Central memory CD8-positive, alpha-beta T cell (primary cell): ENCODE measurements around the gene OR5A2.
"Not testable (repeated sequence)": the region's sequence is repeated elsewhere in the genome, so short reads cannot be mapped to it uniquely, and the experiment has no call there.

Experiments
- ATAC-seq: fragments of 150-1000 bp; cut with Tn5 transposase; replicated peaks from 2 replicates; pipeline ENCODE4 v1.10.0; 2022; ENCODE audit warnings: mild to moderate bottlenecking, moderate FRiP score, moderate number of reproducible peaks; ENCODE audit not compliant: poor library complexity, severe bottlenecking; ENCODE audit errors: extremely low read depth
- DNase-seq, 2 donors: peaks; one replicate each; pipeline ENCODE4 v3.0.0; 2021; ENCODE audit warnings: low spot score in 2 of 2
- H3K27ac Mint-ChIP-seq: one replicate; pipeline ENCODE4 v1.8.0; 2022; ENCODE audit warnings: low read depth, mild to moderate bottlenecking, moderate library complexity, mixed read lengths
- H3K27me3 Mint-ChIP-seq: one replicate; pipeline ENCODE4 v1.8.0; 2022; ENCODE audit warnings: mixed read lengths
- H3K36me3 Mint-ChIP-seq: one replicate; pipeline ENCODE4 v1.8.0; 2022; ENCODE audit warnings: mild to moderate bottlenecking, moderate library complexity, mixed read lengths; ENCODE audit not compliant: insufficient read depth
- H3K4me1 Mint-ChIP-seq: one replicate; pipeline ENCODE4 v1.8.0; 2022; ENCODE audit warnings: mixed read lengths
- H3K4me3 Mint-ChIP-seq: one replicate; pipeline ENCODE4 v1.8.0; 2022; ENCODE audit warnings: mild to moderate bottlenecking, moderate library complexity, mixed read lengths
- H3K9me3 Mint-ChIP-seq: one replicate; pipeline ENCODE4 v1.8.0; 2022; ENCODE audit warnings: mixed read lengths

The OR5A2 gene

GRCh38 chr11:59426361-59427067 lies at the start of gene OR5A2:
Gene OR5A2, minus strand, starts transcription at chr11:59426413. Its CDS starts 3,460 bp downstream, at chr11:59422953.
- Mint-ChIP-seq H3K27me3 (peaks cover 37% of the 10 kb centered on the region), H3K27ac (no peak within 1 kb of the TSS), H3K4me3 (no peak within 1 kb of the TSS), H3K36me3 (no peaks in the 10 kb centered on the region), H3K4me1 (no peaks in the 10 kb centered on the region), H3K9me3 (no peaks in the 10 kb centered on the region)
- ATAC-seq (no peak), DNase-seq (no peak)

- H3K27ac Mint-ChIP-seq = no peak overlapping the region
- ATAC-seq (no peak), DNase-seq (no peak)
- H3K4me3 Mint-ChIP-seq = no peak overlapping the region
- H3K9me3 Mint-ChIP-seq = no peaks in the 10 kb centered on the region
- H3K27me3 Mint-ChIP-seq = peaks cover 70% of the 10 kb centered on the region
- H3K4me1 Mint-ChIP-seq = no peaks in the 10 kb centered on the region
- no peaks in the 10 kb centered on the region for H3K36me3 Mint-ChIP-seq
Observed at GRCh38 chr11:59475176-59475575, 49.0 kb upstream of the OR5A2 start.

GRCh38 chr11:59473015-59473414 lies 46.8 kb upstream of the OR5A2 start, which contains the start of gene OR4D10:
Gene OR4D10, plus strand, starts transcription at chr11:59473315. Its CDS starts 4,115 bp downstream, at chr11:59477430.
- no peak for ATAC-seq
- H3K4me1 Mint-ChIP-seq = no peaks in the 10 kb centered on the region
- no peaks in the 10 kb centered on the region for H3K9me3 Mint-ChIP-seq
- H3K4me3 Mint-ChIP-seq = no peak within 1 kb of the TSS
- no peaks in the 10 kb centered on the region for H3K36me3 Mint-ChIP-seq
- DNase-seq = no peak
- no peak within 1 kb of the TSS for H3K27ac Mint-ChIP-seq
- peaks cover 71% of the 10 kb centered on the region for H3K27me3 Mint-ChIP-seq

- Mint-ChIP-seq H3K27me3 (peaks cover 65% of the 10 kb centered on the region), H3K36me3 (no peaks in the 10 kb centered on the region), H3K4me3 (no peak overlapping the region), H3K27ac (no peak overlapping the region), H3K4me1 (no peaks in the 10 kb centered on the region), H3K9me3 (no peaks in the 10 kb centered on the region)
- no peak for ATAC-seq
- DNase-seq = no peak
Observed at GRCh38 chr11:59463190-59463641, 37.0 kb upstream of the OR5A2 start.

- no peaks in the 10 kb centered on the region for H3K9me3 Mint-ChIP-seq
- H3K27me3 Mint-ChIP-seq = peaks cover 75% of the 10 kb centered on the region
- DNase-seq (no peak), ATAC-seq (no peak)
- H3K4me3 Mint-ChIP-seq = no peak overlapping the region
- no peaks in the 10 kb centered on the region for H3K36me3 Mint-ChIP-seq
- no peaks in the 10 kb centered on the region for H3K4me1 Mint-ChIP-seq
- H3K27ac Mint-ChIP-seq = no peak overlapping the region
Observed at GRCh38 chr11:59459916-59460315, 33.7 kb upstream of the OR5A2 start.

- ATAC-seq (no peak), DNase-seq (no peak)
- no peak within 1 kb of the TSS for H3K4me3 Mint-ChIP-seq
- H3K27me3 Mint-ChIP-seq = peaks cover 67% of the 10 kb centered on the region
- H3K27ac Mint-ChIP-seq = no peak within 1 kb of the TSS
- no peaks in the 10 kb centered on the region for H3K4me1 Mint-ChIP-seq
- no peaks in the 10 kb centered on the region for H3K36me3 Mint-ChIP-seq
- no peaks in the 10 kb centered on the region for H3K9me3 Mint-ChIP-seq
Observed at GRCh38 chr11:59456661-59457060, 30.4 kb upstream of the OR5A2 start, which contains the start of gene OR4D6. Gene OR4D6, plus strand, starts transcription at chr11:59456961. Its CDS starts 0 bp downstream, at chr11:59456961.

- H3K4me1 Mint-ChIP-seq = no peaks in the 10 kb centered on the region
- H3K9me3 Mint-ChIP-seq = no peaks in the 10 kb centered on the region
- no peak for DNase-seq
- H3K27me3 Mint-ChIP-seq = peaks cover 49% of the 10 kb centered on the region
- H3K36me3 Mint-ChIP-seq = no peaks in the 10 kb centered on the region
- no peak overlapping the region for H3K27ac Mint-ChIP-seq
- ATAC-seq = no peak
- H3K4me3 Mint-ChIP-seq = no peak overlapping the region
Observed at GRCh38 chr11:59448484-59448883, 22.3 kb upstream of the OR5A2 start.

GRCh38 chr11:59445624-59446023 lies 19.4 kb upstream of the OR5A2 start:
- not testable (repeated sequence) for H3K4me3 Mint-ChIP-seq, H3K4me1 Mint-ChIP-seq, H3K27ac Mint-ChIP-seq, ATAC-seq, H3K36me3 Mint-ChIP-seq, H3K9me3 Mint-ChIP-seq, DNase-seq
- peaks cover 34% of the 10 kb centered on the region for H3K27me3 Mint-ChIP-seq

- no peaks in the 10 kb centered on the region for H3K9me3 Mint-ChIP-seq
- H3K27ac Mint-ChIP-seq = no peak overlapping the region
Observed at GRCh38 chr11:59437770-59438169, 11.6 kb upstream of the OR5A2 start.

GRCh38 chr11:59436169-59436568 lies 10.0 kb upstream of the OR5A2 start, which contains the start of gene OR5A1:
Gene OR5A1, plus strand, starts transcription at chr11:59436469. Its CDS starts 6,700 bp downstream, at chr11:59443169.
- Mint-ChIP-seq H3K9me3 (no peaks in the 10 kb centered on the region), H3K4me1 (no peaks in the 10 kb centered on the region), H3K4me3 (no peak within 1 kb of the TSS), H3K36me3 (no peaks in the 10 kb centered on the region), H3K27me3 (peaks cover 40% of the 10 kb centered on the region), H3K27ac (no peak within 1 kb of the TSS)
- no peak for DNase-seq
- ATAC-seq = no peak

More at GRCh38 chr11:59437770-59438169, 11.6 kb upstream of the OR5A2 start:
- DNase-seq = no peak
- peaks cover 24% of the 10 kb centered on the region for H3K27me3 Mint-ChIP-seq
- no peak overlapping the region for H3K4me3 Mint-ChIP-seq
- no peak for ATAC-seq
- H3K36me3 Mint-ChIP-seq = no peaks in the 10 kb centered on the region
- H3K4me1 Mint-ChIP-seq = no peaks in the 10 kb centered on the region

- peak in 1 of 2 donors; percentile 23 for DNase-seq
- Mint-ChIP-seq H3K9me3 (no peaks in the 10 kb centered on the region), H3K27ac (no peak overlapping the region)
Observed at GRCh38 chr11:59429924-59430516, 3.8 kb upstream of the OR5A2 start.

GRCh38 chr11:59427068-59427382 lies 812 bp upstream of the OR5A2 start:
- H3K4me3 Mint-ChIP-seq = no peak overlapping the region
- no peak overlapping the region for H3K27ac Mint-ChIP-seq
- H3K9me3 Mint-ChIP-seq = no peaks in the 10 kb centered on the region
- peaks cover 41% of the 10 kb centered on the region for H3K27me3 Mint-ChIP-seq
- no peak for DNase-seq
- ATAC-seq = no peak
- no peaks in the 10 kb centered on the region for H3K4me1 Mint-ChIP-seq
- H3K36me3 Mint-ChIP-seq = no peaks in the 10 kb centered on the region

More at GRCh38 chr11:59429924-59430516, 3.8 kb upstream of the OR5A2 start:
- no peak for ATAC-seq
- Mint-ChIP-seq H3K4me3 (no peak overlapping the region), H3K36me3 (no peaks in the 10 kb centered on the region), H3K27me3 (peaks cover 47% of the 10 kb centered on the region), H3K4me1 (no peaks in the 10 kb centered on the region)

GRCh38 chr11:59425131-59425530 lies 1.1 kb downstream of the OR5A2 start:
- Mint-ChIP-seq H3K4me1 (no peaks in the 10 kb centered on the region), H3K27me3 (peaks cover 43% of the 10 kb centered on the region), H3K9me3 (no peaks in the 10 kb centered on the region), H3K27ac (no peak overlapping the region), H3K4me3 (no peak overlapping the region), H3K36me3 (no peaks in the 10 kb centered on the region)
- ATAC-seq (no peak), DNase-seq (no peak)
